DOHH2 (cell line): ENCODE results near the gene MCAT.

Experiments
- EZH2phosphoT487 ChIP-seq: fragments of 200-600 bp; sonication (generic); IDR thresholded peaks from 2 replicates; pipeline ENCODE4 v1.6.1; 2017; ENCODE audit warnings: borderline replicate concordance, mild to moderate bottlenecking, antibody characterized with exemption, low read length, moderate library complexity, mixed read lengths
- TF ChIP-seq, protein P1 (sequence below): fragments of 200-600 bp; sonication (generic); IDR thresholded peaks from one replicate; pipeline ENCODE4 v1.5.1; 2014; ENCODE audit warnings: antibody characterized with exemption, mild to moderate bottlenecking, low read depth, low read length; ENCODE audit not compliant: poor library complexity, severe bottlenecking

DNA sequence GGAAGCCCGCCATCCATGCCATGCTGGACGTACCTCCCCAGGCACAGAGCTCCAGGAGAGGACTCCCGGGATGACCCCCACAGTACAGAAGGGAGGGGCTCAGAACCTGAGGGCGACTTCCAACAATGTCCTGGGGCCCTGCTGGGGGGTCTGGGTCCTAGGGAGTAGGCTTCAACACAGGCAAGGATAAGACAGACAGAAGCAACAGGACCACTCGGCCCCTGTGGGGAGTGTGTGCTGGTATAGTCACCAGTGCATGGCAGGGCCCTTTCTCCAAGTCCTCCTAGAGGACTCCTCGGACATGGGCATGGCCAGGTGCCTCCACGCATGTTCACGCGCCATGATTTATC is 26.9 kb upstream of the MCAT start:
- TF ChIP-seq, protein P1, sequence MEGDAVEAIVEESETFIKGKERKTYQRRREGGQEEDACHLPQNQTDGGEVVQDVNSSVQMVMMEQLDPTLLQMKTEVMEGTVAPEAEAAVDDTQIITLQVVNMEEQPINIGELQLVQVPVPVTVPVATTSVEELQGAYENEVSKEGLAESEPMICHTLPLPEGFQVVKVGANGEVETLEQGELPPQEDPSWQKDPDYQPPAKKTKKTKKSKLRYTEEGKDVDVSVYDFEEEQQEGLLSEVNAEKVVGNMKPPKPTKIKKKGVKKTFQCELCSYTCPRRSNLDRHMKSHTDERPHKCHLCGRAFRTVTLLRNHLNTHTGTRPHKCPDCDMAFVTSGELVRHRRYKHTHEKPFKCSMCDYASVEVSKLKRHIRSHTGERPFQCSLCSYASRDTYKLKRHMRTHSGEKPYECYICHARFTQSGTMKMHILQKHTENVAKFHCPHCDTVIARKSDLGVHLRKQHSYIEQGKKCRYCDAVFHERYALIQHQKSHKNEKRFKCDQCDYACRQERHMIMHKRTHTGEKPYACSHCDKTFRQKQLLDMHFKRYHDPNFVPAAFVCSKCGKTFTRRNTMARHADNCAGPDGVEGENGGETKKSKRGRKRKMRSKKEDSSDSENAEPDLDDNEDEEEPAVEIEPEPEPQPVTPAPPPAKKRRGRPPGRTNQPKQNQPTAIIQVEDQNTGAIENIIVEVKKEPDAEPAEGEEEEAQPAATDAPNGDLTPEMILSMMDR, result no peak
- TF ChIP-seq EZH2phosphoT487, result no peak
